Mammary epithelial cell (primary cell): ENCODE results near the gene COBL.

Experiments used
- CTCF ChIP-seq, 2 donors: IDR thresholded peaks in 1 of 2; conservative IDR thresholded peaks in 1 of 2; 2 replicates each; pipeline ENCODE4 v1.5.1; 2011 to 2012; ENCODE audit warnings: inconsistent platforms in 2 of 2, low read length in 2 of 2, mild to moderate bottlenecking in 2 of 2, control low read depth in 1 of 2, low read depth in 1 of 2; ENCODE audit not compliant: insufficient read depth in 1 of 2; ENCODE audit errors: extremely low read depth in 1 of 2
- EZH2 ChIP-seq: IDR thresholded peaks from 2 replicates; pipeline ENCODE4 v1.6.1; 2012; ENCODE audit warnings: low read length, inconsistent platforms, borderline replicate concordance

- TF ChIP-seq CTCF (conservative IDR thresholded peaks at IDR 0.05 in 1 of 2, IDR thresholded peaks at IDR 0.05 in 1 of 2; ENCODE audit: extremely low read depth in 1 of 2, insufficient read depth in 1 of 2, low read depth in 1 of 2, low read length in 2 of 2), result no peak
- no peak for TF ChIP-seq EZH2
These were observed 257.8 kb downstream of the COBL start for GRCh38 chr7:51058764-51059163.
